Measurements from ENCODE around the gene MEGF9. TPM values are rescaled to one million over a fixed set of nuclear protein-coding genes. Genes with fewer than 3 reads are reported as not detected.

Gene MEGF9
- total RNA-seq, 1 donor from 2014 or later: 10.0 TPM

DNA sequence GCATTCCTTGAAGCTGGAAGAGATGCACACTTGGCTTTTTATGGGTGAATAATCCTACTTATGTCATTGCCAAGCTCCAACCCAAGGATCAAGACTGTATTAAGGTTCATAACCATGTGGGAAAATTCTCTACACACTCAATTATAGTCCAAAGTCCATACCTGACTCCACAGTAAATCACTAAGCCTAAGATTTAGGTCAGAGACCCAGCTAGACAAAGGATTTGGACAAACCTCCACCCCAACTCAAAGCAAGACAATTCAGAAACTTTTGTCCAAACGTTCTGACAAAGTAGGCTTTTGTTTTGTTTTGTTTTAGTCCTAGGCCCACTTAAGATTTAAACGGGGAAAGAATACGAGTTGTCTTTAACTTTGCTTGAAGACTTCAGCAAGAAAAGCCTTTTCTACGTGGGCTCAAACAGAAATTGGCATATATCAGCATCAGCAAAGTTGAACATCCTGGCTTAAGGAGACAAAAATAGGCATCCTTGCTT, 1.7 kb downstream of the MEGF9 start:
- no peaks in the 10 kb centered on the region for H3K27me3 ChIP-seq (ENCODE audit: control insufficient read depth, insufficient read depth, low read length)
- no peaks in the 10 kb centered on the region for H3K36me3 ChIP-seq (ENCODE audit: control insufficient read depth, insufficient read depth, low read length)
- TF ChIP-seq, protein P1, sequence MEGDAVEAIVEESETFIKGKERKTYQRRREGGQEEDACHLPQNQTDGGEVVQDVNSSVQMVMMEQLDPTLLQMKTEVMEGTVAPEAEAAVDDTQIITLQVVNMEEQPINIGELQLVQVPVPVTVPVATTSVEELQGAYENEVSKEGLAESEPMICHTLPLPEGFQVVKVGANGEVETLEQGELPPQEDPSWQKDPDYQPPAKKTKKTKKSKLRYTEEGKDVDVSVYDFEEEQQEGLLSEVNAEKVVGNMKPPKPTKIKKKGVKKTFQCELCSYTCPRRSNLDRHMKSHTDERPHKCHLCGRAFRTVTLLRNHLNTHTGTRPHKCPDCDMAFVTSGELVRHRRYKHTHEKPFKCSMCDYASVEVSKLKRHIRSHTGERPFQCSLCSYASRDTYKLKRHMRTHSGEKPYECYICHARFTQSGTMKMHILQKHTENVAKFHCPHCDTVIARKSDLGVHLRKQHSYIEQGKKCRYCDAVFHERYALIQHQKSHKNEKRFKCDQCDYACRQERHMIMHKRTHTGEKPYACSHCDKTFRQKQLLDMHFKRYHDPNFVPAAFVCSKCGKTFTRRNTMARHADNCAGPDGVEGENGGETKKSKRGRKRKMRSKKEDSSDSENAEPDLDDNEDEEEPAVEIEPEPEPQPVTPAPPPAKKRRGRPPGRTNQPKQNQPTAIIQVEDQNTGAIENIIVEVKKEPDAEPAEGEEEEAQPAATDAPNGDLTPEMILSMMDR (IDR thresholded peaks at IDR 0.05; ENCODE audit: insufficient read depth, low read length, poor library complexity, severe bottlenecking): no peak
- no peak for DNase-seq (ENCODE audit: low read depth)
- H3K4me3 ChIP-seq (ENCODE audit: low read depth, low read length): peak overlapping the region; percentile 93

DNA sequence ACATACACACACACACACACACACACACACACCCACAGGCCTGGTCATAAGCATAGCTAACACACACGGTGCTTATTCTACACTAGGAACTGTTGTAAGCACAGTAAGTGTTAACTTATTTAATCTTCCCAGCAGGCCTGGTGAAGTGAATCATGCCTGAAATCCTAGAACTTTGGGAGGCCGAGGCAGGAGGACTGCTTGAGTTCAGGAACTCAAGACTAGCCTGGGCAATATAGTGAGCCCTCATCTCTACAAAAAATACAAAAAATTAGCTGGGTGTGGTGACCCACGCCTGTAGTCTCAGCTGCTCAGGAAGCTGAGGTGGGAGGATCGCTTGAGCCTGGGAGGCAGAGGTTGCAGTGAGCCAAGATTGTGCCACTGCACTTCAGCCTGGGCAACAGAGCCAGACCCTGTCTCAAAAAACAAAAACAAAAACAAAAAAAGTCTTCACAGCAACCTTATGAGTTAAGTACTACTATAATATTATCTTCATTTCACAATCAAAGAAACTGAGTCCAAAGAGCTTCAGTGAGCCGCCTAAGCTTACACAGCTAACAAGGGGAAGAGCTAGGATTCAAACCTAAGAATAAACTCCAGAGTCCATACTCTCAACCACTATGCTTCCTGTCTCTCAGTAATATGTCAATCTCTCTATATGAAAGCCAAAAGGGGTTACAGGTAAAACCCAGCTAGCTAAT, 2.3 kb downstream of the MEGF9 start:
- peak overlapping the region; percentile 93 for H3K4me3 ChIP-seq (ENCODE audit: low read depth, low read length)
- no peaks in the 10 kb centered on the region for H3K36me3 ChIP-seq (ENCODE audit: control insufficient read depth, insufficient read depth, low read length)
- TF ChIP-seq, protein P1 (IDR thresholded peaks at IDR 0.05; ENCODE audit: insufficient read depth, low read length, poor library complexity, severe bottlenecking): no peak
- DNase-seq (ENCODE audit: low read depth): no peak
- H3K27me3 ChIP-seq (ENCODE audit: control insufficient read depth, insufficient read depth, low read length): no peaks in the 10 kb centered on the region

DNA sequence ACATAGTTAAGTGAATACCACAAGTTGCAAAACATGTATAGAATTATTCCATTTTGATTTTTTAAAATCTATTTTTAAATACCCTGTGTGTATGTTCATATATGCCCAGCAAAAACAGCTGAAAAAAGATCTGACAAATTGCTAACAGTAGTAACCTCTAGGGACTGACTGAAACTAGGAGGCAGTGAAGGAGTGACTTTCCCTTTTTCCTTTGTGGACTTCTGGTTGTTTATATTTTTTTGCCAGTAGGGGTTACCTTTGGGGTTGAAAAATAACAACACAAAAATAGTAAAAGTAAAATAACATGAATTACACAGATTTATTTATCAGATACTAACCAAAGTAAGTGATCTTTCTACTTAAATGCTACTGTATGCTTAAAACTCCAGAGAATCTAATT, 2.9 kb downstream of the MEGF9 start:
- Histone ChIP-seq H3K4me3 (ENCODE audit: low read depth, low read length) (no peak overlapping the region), H3K27me3 (ENCODE audit: control insufficient read depth, insufficient read depth, low read length) (no peaks in the 10 kb centered on the region), H3K36me3 (ENCODE audit: control insufficient read depth, insufficient read depth, low read length) (no peaks in the 10 kb centered on the region)
- TF ChIP-seq, protein P1 (IDR thresholded peaks at IDR 0.05; ENCODE audit: insufficient read depth, low read length, poor library complexity, severe bottlenecking): no peak
- DNase-seq (ENCODE audit: low read depth): no peak

DNA sequence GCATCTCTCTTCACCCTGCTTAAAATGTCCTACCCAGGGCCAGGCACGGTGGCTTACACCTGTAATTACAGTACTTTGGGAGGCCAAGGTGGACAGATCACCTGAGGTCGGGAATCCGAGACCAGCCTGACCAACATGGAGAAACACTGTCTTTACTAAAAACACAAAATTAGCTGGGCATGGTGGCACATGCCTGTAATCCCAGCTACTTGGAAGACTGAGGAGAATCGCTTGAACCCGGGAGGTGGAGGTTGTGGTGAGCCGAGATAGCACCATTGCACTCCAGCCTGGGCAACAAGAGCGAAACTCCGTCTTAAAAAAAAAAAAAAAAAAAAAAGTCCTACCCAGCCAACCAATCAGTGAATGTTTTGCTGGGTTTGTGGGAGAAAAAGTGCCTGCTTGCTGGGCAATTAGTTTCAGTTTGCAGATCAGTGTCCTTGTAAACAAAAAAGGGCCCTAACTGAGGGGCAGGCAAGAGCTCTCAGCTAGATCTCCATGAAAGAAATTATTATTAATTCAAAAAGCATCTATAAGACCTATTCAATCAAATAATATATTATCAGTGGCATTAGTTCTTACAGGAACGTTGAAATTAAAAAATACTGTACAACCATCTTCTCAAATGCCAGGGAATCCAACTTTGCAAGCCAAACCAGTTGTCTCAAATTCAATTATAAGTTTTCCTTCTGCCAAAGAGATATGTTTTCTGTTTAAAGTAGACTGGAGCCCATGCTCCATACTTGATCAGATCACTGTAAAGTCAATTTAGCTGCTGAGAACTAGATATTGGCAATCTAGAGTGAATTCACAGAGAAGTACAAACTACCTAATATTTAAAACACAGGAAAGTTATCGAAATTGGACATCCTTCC, 3.9 kb downstream of the MEGF9 start:
- peak overlapping the region; percentile 13 for H3K4me3 ChIP-seq (ENCODE audit: low read depth, low read length)
- DNase-seq (ENCODE audit: low read depth): no peak

DNA sequence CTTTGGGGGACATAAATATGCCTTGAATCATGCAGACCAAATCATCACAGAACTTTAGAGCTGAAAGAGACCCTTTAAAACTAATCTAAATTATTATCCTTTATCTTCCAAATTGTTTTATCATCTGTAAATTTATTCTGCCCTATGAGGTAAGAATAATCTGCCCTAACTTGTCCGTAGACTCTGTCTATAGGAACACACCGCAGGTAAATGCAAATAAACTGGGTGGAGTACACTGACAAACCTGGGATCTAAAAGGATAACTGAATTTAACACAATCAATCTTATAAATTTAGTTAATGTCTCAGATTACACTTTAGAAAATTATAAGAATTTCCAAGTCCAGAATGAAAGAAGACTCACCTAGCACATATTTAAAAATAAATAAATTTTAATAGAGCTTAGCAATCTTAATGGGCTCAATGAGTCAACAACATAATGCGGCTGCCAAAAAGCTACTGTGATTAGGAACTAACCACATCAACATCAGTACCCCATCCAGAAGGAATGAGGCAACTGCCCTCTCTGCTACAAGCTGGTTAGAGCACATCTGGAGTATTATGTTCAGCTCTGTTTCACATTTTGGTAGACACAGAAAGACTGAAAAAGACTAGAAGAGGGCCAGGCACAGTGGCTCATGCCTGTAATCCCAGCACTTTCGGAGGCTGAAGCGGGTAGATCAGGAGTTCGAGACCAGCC, 5.6 kb downstream of the MEGF9 start:
- DNase-seq (ENCODE audit: low read depth): no peak

More for the DNA sequence above, 3.9 kb downstream of the MEGF9 start:
- TF ChIP-seq, protein P1 (IDR thresholded peaks at IDR 0.05; ENCODE audit: insufficient read depth, low read length, poor library complexity, severe bottlenecking): no peak
- Histone ChIP-seq H3K27me3 (ENCODE audit: control insufficient read depth, insufficient read depth, low read length) (no peaks in the 10 kb centered on the region), H3K36me3 (ENCODE audit: control insufficient read depth, insufficient read depth, low read length) (no peaks in the 10 kb centered on the region)

More for the DNA sequence above, 5.6 kb downstream of the MEGF9 start:
- TF ChIP-seq, protein P1 (IDR thresholded peaks at IDR 0.05; ENCODE audit: insufficient read depth, low read length, poor library complexity, severe bottlenecking): no peak
- no peak overlapping the region for H3K4me3 ChIP-seq (ENCODE audit: low read depth, low read length)
- no peaks in the 10 kb centered on the region for H3K27me3 ChIP-seq (ENCODE audit: control insufficient read depth, insufficient read depth, low read length)
- no peaks in the 10 kb centered on the region for H3K36me3 ChIP-seq (ENCODE audit: control insufficient read depth, insufficient read depth, low read length)
